ENCODE results near the gene SCD5.

The SCD5 gene

GRCh38 chr4:82748810-82749470 is 49.7 kb downstream of the SCD5 start:
- DNase-seq (ENCODE audit: low read depth in 1 of 2, low spot score in 1 of 2) = no peak

GRCh38 chr4:82747686-82748575 is 50.7 kb downstream of the SCD5 start:
- DNase-seq (ENCODE audit: low read depth in 1 of 2, low spot score in 1 of 2) = no peak
- TF ChIP-seq JUND (IDR thresholded peaks at IDR 0.05; ENCODE audit: low read depth) = no peak
- in situ Hi-C loops (cut with HindIII; ENCODE audit: low pct_unique_long_range_greater_than_20kb, low sequenced_read_pairs) = no loop called here

More at GRCh38 chr4:82748810-82749470, 49.7 kb downstream of the SCD5 start:
- in situ Hi-C loops (cut with HindIII; ENCODE audit: low pct_unique_long_range_greater_than_20kb, low sequenced_read_pairs) = no loop called here
- no peak for TF ChIP-seq JUND (IDR thresholded peaks at IDR 0.05; ENCODE audit: low read depth)

- in situ Hi-C loops (cut with HindIII; ENCODE audit: low pct_unique_long_range_greater_than_20kb, low sequenced_read_pairs) = no loop called here
- TF ChIP-seq JUND (IDR thresholded peaks at IDR 0.05; ENCODE audit: low read depth) = no peak
- peak in 1 of 2 experiments; percentile 3 for DNase-seq (ENCODE audit: low read depth in 1 of 2, low spot score in 1 of 2)
Measured at GRCh38 chr4:82746705-82747574, 51.7 kb downstream of the SCD5 start.

GRCh38 chr4:82745173-82745842 is 53.3 kb downstream of the SCD5 start:
- in situ Hi-C loops (cut with HindIII; ENCODE audit: low pct_unique_long_range_greater_than_20kb, low sequenced_read_pairs) = no loop called here
- DNase-seq (ENCODE audit: low read depth in 1 of 2, low spot score in 1 of 2) = no peak
- no peak for TF ChIP-seq JUND (IDR thresholded peaks at IDR 0.05; ENCODE audit: low read depth)

- no peak for DNase-seq (ENCODE audit: low read depth in 1 of 2, low spot score in 1 of 2)
- no peak for TF ChIP-seq JUND (IDR thresholded peaks at IDR 0.05; ENCODE audit: low read depth)
- in situ Hi-C loops (cut with HindIII; ENCODE audit: low pct_unique_long_range_greater_than_20kb, low sequenced_read_pairs) = no loop called here
Measured at GRCh38 chr4:82744284-82744968, 54.2 kb downstream of the SCD5 start.

GRCh38 chr4:82741188-82741587 is 57.4 kb downstream of the SCD5 start:
- no peak for TF ChIP-seq JUND (IDR thresholded peaks at IDR 0.05; ENCODE audit: low read depth)
- in situ Hi-C loops (cut with HindIII; ENCODE audit: low pct_unique_long_range_greater_than_20kb, low sequenced_read_pairs) = no loop called here
- no peak for DNase-seq (ENCODE audit: low read depth in 1 of 2, low spot score in 1 of 2)

GRCh38 chr4:82739287-82740190 is 59.1 kb downstream of the SCD5 start:
- in situ Hi-C loops (cut with HindIII; ENCODE audit: low pct_unique_long_range_greater_than_20kb, low sequenced_read_pairs) = no loop called here
- TF ChIP-seq JUND (IDR thresholded peaks at IDR 0.05; ENCODE audit: low read depth) = no peak
- peak in 1 of 2 experiments; percentile 58 for DNase-seq (ENCODE audit: low read depth in 1 of 2, low spot score in 1 of 2)

GRCh38 chr4:82737354-82737753 is 61.2 kb downstream of the SCD5 start:
- TF ChIP-seq JUND (IDR thresholded peaks at IDR 0.05; ENCODE audit: low read depth) = no peak
- in situ Hi-C loops (cut with HindIII; ENCODE audit: low pct_unique_long_range_greater_than_20kb, low sequenced_read_pairs) = no loop called here
- no peak for DNase-seq (ENCODE audit: low read depth in 1 of 2, low spot score in 1 of 2)

- in situ Hi-C loops (cut with HindIII; ENCODE audit: low pct_unique_long_range_greater_than_20kb, low sequenced_read_pairs) = no loop called here
- no peak for TF ChIP-seq JUND (IDR thresholded peaks at IDR 0.05; ENCODE audit: low read depth)
- DNase-seq (ENCODE audit: low read depth in 1 of 2, low spot score in 1 of 2) = no peak
Measured at GRCh38 chr4:82733636-82734035, 65.0 kb downstream of the SCD5 start.

- in situ Hi-C loops (cut with HindIII; ENCODE audit: low pct_unique_long_range_greater_than_20kb, low sequenced_read_pairs) = no loop called here
- no peak for DNase-seq (ENCODE audit: low read depth in 1 of 2, low spot score in 1 of 2)
- no peak for TF ChIP-seq JUND (IDR thresholded peaks at IDR 0.05; ENCODE audit: low read depth)
Measured at GRCh38 chr4:82728301-82728700, 70.3 kb downstream of the SCD5 start.

- in situ Hi-C loops (cut with HindIII; ENCODE audit: low pct_unique_long_range_greater_than_20kb, low sequenced_read_pairs) = no loop called here
- TF ChIP-seq JUND (IDR thresholded peaks at IDR 0.05; ENCODE audit: low read depth) = no peak
- DNase-seq (ENCODE audit: low read depth in 1 of 2, low spot score in 1 of 2) = no peak
Measured at GRCh38 chr4:82726596-82726995, 72.0 kb downstream of the SCD5 start.

Data from T47D (cell line).